ENCODE measurements around the gene SERPING1. TPM values are rescaled to one million over a fixed set of nuclear protein-coding genes. Genes with fewer than 3 reads are reported as not detected.

SERPING1 gene
- total RNA-seq, 3 donors from 2014 or later (not counting 1 experiment from before 2014, with no cell fraction given): 0.50 TPM; not detected in 2

- intact Hi-C loops (cut with micrococcal nuclease): loop anchor here (1.0 to 2.0 kb wide), 2 partner anchors 113 to 151 kb away; partner anchors contain the start of gene TIMM10
- peaks cover 40 to 45% of the 10 kb centered on the region in 2 donors for H3K27me3 Mint-ChIP-seq (ENCODE audit: low read depth in 2 of 2)
- no peaks in the 10 kb centered on the region for H3K36me3 Mint-ChIP-seq
- DNase-seq (no peak), ATAC-seq (no peak)
- no peak overlapping the region for H3K4me3 Mint-ChIP-seq
- Histone ChIP-seq H3K4me3 (ENCODE audit: low read length) (no peak overlapping the region), H3K27ac (ENCODE audit: low read length) (no peak overlapping the region), H3K27me3 (ENCODE audit: control insufficient read depth, insufficient read depth, low read length) (peaks cover 39% of the 10 kb centered on the region), H3K4me1 (ENCODE audit: control insufficient read depth, insufficient read depth, low read length) (peaks cover 33% of the 10 kb centered on the region), H3K36me3 (ENCODE audit: control insufficient read depth, insufficient read depth, low read length) (no peaks in the 10 kb centered on the region), H3K9me3 (ENCODE audit: control insufficient read depth, insufficient read depth, low read length) (no peaks in the 10 kb centered on the region)
- no peak overlapping the region for H3K27ac Mint-ChIP-seq
- no peaks in the 10 kb centered on the region for H3K9me3 Mint-ChIP-seq
- peaks cover 18 to 30% of the 10 kb centered on the region in 2 donors for H3K4me1 Mint-ChIP-seq
- TF ChIP-seq, protein P1, sequence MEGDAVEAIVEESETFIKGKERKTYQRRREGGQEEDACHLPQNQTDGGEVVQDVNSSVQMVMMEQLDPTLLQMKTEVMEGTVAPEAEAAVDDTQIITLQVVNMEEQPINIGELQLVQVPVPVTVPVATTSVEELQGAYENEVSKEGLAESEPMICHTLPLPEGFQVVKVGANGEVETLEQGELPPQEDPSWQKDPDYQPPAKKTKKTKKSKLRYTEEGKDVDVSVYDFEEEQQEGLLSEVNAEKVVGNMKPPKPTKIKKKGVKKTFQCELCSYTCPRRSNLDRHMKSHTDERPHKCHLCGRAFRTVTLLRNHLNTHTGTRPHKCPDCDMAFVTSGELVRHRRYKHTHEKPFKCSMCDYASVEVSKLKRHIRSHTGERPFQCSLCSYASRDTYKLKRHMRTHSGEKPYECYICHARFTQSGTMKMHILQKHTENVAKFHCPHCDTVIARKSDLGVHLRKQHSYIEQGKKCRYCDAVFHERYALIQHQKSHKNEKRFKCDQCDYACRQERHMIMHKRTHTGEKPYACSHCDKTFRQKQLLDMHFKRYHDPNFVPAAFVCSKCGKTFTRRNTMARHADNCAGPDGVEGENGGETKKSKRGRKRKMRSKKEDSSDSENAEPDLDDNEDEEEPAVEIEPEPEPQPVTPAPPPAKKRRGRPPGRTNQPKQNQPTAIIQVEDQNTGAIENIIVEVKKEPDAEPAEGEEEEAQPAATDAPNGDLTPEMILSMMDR (IDR thresholded peaks at IDR 0.05): no peak
- WGBS (ENCODE audit: insufficient coverage): 97% methylated on average over 3 of the region's 3 CpGs
These were observed 46.3 kb downstream of the SERPING1 start for GRCh38 chr11:57643802-57644201.

DNA sequence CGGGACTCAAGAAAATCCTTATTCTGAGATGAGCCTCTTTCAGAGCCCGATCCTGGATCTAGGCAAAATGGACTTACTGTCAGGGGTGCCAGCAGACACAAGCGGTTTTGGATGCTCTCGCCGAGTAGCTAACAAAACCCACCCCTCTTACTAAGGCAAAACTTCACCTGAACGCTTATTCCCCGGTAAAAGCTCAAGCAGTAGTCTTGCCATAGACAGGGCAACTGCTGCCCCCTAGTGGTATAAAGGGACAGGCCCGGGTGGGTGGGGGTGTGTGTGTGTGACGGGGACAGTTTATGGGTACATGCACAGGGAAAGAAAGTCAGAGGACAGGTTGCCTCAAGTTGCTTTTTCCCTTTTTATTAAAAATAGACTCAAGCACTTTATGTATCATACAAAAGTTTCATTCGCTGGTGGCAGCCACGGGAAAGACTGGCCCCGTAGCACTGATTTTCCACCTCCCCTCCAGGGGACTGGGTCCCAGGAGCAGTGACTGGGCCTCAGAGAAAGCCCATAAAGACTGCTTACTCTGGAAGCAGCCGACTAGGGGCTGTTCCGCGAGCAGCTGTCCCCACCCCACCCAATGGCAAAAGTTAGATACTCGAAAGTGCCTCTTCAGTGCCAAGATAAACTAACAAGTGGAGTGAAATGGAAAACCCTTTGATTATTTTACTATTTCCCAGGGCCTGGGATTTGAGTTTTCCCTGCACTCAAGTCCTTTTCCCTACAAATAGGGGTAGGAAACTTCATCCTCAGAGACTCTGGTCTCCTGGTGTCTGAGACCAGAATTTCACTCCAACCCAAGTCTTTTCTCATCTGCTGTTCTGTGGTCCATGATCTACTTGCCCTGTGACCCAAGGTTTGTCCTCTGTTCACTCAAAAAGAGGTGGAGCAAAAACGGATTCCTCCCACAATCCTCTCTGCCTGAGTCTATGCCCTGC is 47.5 kb downstream of the SERPING1 start:
- no peak overlapping the region for H3K4me3 Mint-ChIP-seq
- 22% methylated on average over 14 of the region's 17 CpGs for WGBS (ENCODE audit: insufficient coverage)
- Histone ChIP-seq H3K27me3 (ENCODE audit: control insufficient read depth, insufficient read depth, low read length) (peaks cover 38% of the 10 kb centered on the region), H3K4me3 (ENCODE audit: low read length) (no peak overlapping the region), H3K27ac (ENCODE audit: low read length) (no peak overlapping the region), H3K9me3 (ENCODE audit: control insufficient read depth, insufficient read depth, low read length) (no peaks in the 10 kb centered on the region), H3K36me3 (ENCODE audit: control insufficient read depth, insufficient read depth, low read length) (no peaks in the 10 kb centered on the region), H3K4me1 (ENCODE audit: control insufficient read depth, insufficient read depth, low read length) (peaks cover 34% of the 10 kb centered on the region)
- H3K36me3 Mint-ChIP-seq: no peaks in the 10 kb centered on the region
- H3K9me3 Mint-ChIP-seq: no peaks in the 10 kb centered on the region
- H3K27ac Mint-ChIP-seq: peak overlapping the region in 1 of 2 donors; percentile 35
- DNase-seq: peak; percentile 70 to 91
- TF ChIP-seq, protein P1 (IDR thresholded peaks at IDR 0.05): peak; percentile 74
- ATAC-seq: peak; percentile 56 to 84 (median 70)
- H3K27me3 Mint-ChIP-seq (ENCODE audit: low read depth in 2 of 2): peaks cover 42 to 46% of the 10 kb centered on the region in 2 donors
- intact Hi-C loops (cut with micrococcal nuclease): loop anchor here (1.0 to 2.0 kb wide), 2 partner anchors 114 to 152 kb away; partner anchors contain the start of gene TIMM10
- peaks cover 26 to 35% of the 10 kb centered on the region in 2 donors for H3K4me1 Mint-ChIP-seq

- peaks cover 36% of the 10 kb centered on the region for H3K4me1 ChIP-seq (ENCODE audit: control insufficient read depth, insufficient read depth, low read length)
- ATAC-seq (no peak), DNase-seq (no peak)
- Mint-ChIP-seq H3K4me3 (no peak overlapping the region), H3K36me3 (no peaks in the 10 kb centered on the region), H3K4me1 (peaks cover 28 to 38% of the 10 kb centered on the region in 2 donors), H3K27me3 (ENCODE audit: low read depth in 2 of 2) (peaks cover 42 to 46% of the 10 kb centered on the region in 2 donors), H3K27ac (peak overlapping the region in 1 of 2 donors; percentile 27), H3K9me3 (no peaks in the 10 kb centered on the region)
- intact Hi-C loops (cut with micrococcal nuclease): loop anchor here (2.0 kb wide), 1 partner anchor 115 kb away; the partner anchor contains the start of gene TIMM10
- TF ChIP-seq, protein P1 (IDR thresholded peaks at IDR 0.05): no peak
- no peaks in the 10 kb centered on the region for H3K9me3 ChIP-seq (ENCODE audit: control insufficient read depth, insufficient read depth, low read length)
- peaks cover 38% of the 10 kb centered on the region for H3K27me3 ChIP-seq (ENCODE audit: control insufficient read depth, insufficient read depth, low read length)
- no peaks in the 10 kb centered on the region for H3K36me3 ChIP-seq (ENCODE audit: control insufficient read depth, insufficient read depth, low read length)
- H3K27ac ChIP-seq (ENCODE audit: low read length): no peak overlapping the region
- WGBS (ENCODE audit: insufficient coverage): 22% methylated on average over 5 of the region's 5 CpGs
- H3K4me3 ChIP-seq (ENCODE audit: low read length): no peak overlapping the region
These were observed 48.2 kb downstream of the SERPING1 start for GRCh38 chr11:57645689-57646085.

Measured in natural killer cell (primary cell).